H1 (cell line): ENCODE results near the gene CBL. TPM values are rescaled to one million over a fixed set of nuclear protein-coding genes. Genes with fewer than 3 reads are reported as not detected.
"Not testable (repeated sequence)": the region's sequence is repeated elsewhere in the genome, so short reads cannot be mapped to it uniquely, and the experiment has no call there.

ENCODE experiments used
- CTCF ChIA-PET: fragments of 300-600 bp; sonication (Branson Sonifier 250); formaldehyde crosslinking; loops from one replicate; lab custom pipeline; 2021; ENCODE audit not compliant: partially characterized antibody; lab: Charles Lee
- POLR2A ChIA-PET: fragments of 300-600 bp; sonication (Branson Sonifier 250); formaldehyde crosslinking; loops from one replicate; lab custom pipeline; 2021; ENCODE audit warnings: inconsistent platforms; ENCODE audit not compliant: partially characterized antibody; lab: Charles Lee
- DNase-seq, 2 experiments: peaks; one replicate each; pipeline versions ENCODE4 v3.0.0 to v3.0.0-alpha.2; 2010 to 2022; ENCODE audit warnings: low spot score in 2 of 2, low read depth in 1 of 2, mixed read lengths in 1 of 2
- FAIRE-seq: peaks from 2 replicates; lab custom pipeline; 2011; peaks lifted over from hg19 to GRCh38; lab: Jason Lieb, UNC
- H2AFZ ChIP-seq: 2 replicates; pipeline ENCODE4 v1.8.1; 2012; ENCODE audit warnings: low read length, inconsistent platforms
- H2AK5ac ChIP-seq: 2 replicates; pipeline ENCODE4 v1.6.1; 2013; ENCODE audit warnings: low read depth, low read length
- H2BK120ac ChIP-seq: replicated peaks from 2 replicates; pipeline ENCODE3; 2013; ENCODE audit warnings: low read depth, low read length, inconsistent platforms
- H2BK12ac ChIP-seq: 2 replicates; pipeline ENCODE4 v1.6.1; 2013; ENCODE audit warnings: low read depth, low read length
- H2BK15ac ChIP-seq: 2 replicates; pipeline ENCODE4 v1.6.1; 2013; ENCODE audit warnings: low read length
- H2BK20ac ChIP-seq: 2 replicates; pipeline ENCODE4 v1.6.1; 2013; ENCODE audit warnings: low read length
- H2BK5ac ChIP-seq: 2 replicates; pipeline ENCODE4 v1.6.1; 2013; ENCODE audit warnings: low read depth, low read length
- H3K14ac ChIP-seq: 2 replicates; pipeline ENCODE4 v1.6.1; 2013; ENCODE audit warnings: inconsistent platforms; ENCODE audit not compliant: insufficient read length
- H3K18ac ChIP-seq: 2 replicates; pipeline ENCODE4 v1.6.1; 2013; ENCODE audit warnings: low read length; ENCODE audit errors: extremely low read depth
- H3K23ac ChIP-seq: 2 replicates; pipeline ENCODE4 v1.6.1; 2013; ENCODE audit warnings: inconsistent platforms; ENCODE audit not compliant: insufficient read length
- H3K23me2 ChIP-seq: 2 replicates; pipeline ENCODE4 v1.6.1; 2013; ENCODE audit warnings: low read depth, low read length
- H3K27ac ChIP-seq: 2 replicates; pipeline ENCODE4 v1.6.1; 2011; ENCODE audit warnings: low read depth, low read length, inconsistent platforms
- H3K27me3 ChIP-seq, 4 experiments: replicated peaks in 1 of 4; 1 replicate in 1 of 4; 2 replicates in 3 of 4; pipeline versions ENCODE4 v1.6.1 to v1.8.1; 2011 to 2013; ENCODE audit warnings: low read length in 3 of 4, mild to moderate bottlenecking in 3 of 4, inconsistent platforms in 2 of 4, mixed read lengths in 2 of 4, moderate library complexity in 1 of 4; ENCODE audit not compliant: control insufficient read depth in 3 of 4, insufficient read depth in 3 of 4; ENCODE audit errors: extremely low read depth in 1 of 4
- H3K36me3 ChIP-seq, 4 experiments: 2 replicates each; pipeline versions ENCODE4 v1.6.1 to v1.8.1; 2011 to 2013; ENCODE audit warnings: mild to moderate bottlenecking in 4 of 4, low read length in 3 of 4, moderate library complexity in 2 of 4, control low read depth in 1 of 4, inconsistent platforms in 1 of 4; ENCODE audit not compliant: insufficient read depth in 4 of 4, control insufficient read depth in 2 of 4
- H3K4ac ChIP-seq: replicated peaks from 2 replicates; pipeline ENCODE3; 2013; ENCODE audit warnings: low read length, low read depth, mixed read lengths, inconsistent platforms; ENCODE audit not compliant: insufficient read length
- H3K4me1 ChIP-seq, 4 experiments: replicated peaks in 1 of 4; 1 replicate in 1 of 4; 2 replicates in 3 of 4; pipeline versions ENCODE4 v1.6.1 to v1.8.1; 2011 to 2013; ENCODE audit warnings: low read length in 3 of 4, inconsistent platforms in 2 of 4, mixed read lengths in 1 of 4; ENCODE audit not compliant: insufficient read depth in 4 of 4, control insufficient read depth in 3 of 4
- H3K4me2 ChIP-seq, 2 experiments: 2 replicates each; pipeline versions ENCODE4 v1.6.1 to v1.8.1; 2011 to 2013; ENCODE audit warnings: low read depth in 2 of 2, low read length in 2 of 2, control low read depth in 1 of 2, inconsistent platforms in 1 of 2, mild to moderate bottlenecking in 1 of 2; ENCODE audit not compliant: insufficient read depth in 1 of 2
- H3K4me3 ChIP-seq, 4 experiments: fragments of 200-600, 300-600 bp in 1 of 4; sonication (generic), shearing (Covaris generic), sonication (Bioruptor Twin) in 1 of 4; 2 replicates each; pipeline versions ENCODE4 v1.5.1 to v1.8.1; 2011 to 2016; ENCODE audit warnings: low read length in 4 of 4, low read depth in 3 of 4, control low read depth in 2 of 4, inconsistent platforms in 2 of 4, mild to moderate bottlenecking in 2 of 4, mixed read lengths in 1 of 4, moderate library complexity in 1 of 4; ENCODE audit not compliant: insufficient read depth in 2 of 4; ENCODE audit errors: extremely low read depth in 1 of 4
- H3K56ac ChIP-seq: replicated peaks from 2 replicates; pipeline ENCODE3; 2013; ENCODE audit warnings: low read depth, mild to moderate bottlenecking, mixed read lengths, low read length, inconsistent platforms; ENCODE audit not compliant: insufficient read length
- H3K79me1 ChIP-seq: 2 replicates; pipeline ENCODE4 v1.6.1; 2013; ENCODE audit warnings: low read depth, low read length, control low read depth
- H3K79me2 ChIP-seq, 2 experiments: 2 replicates each; pipeline versions ENCODE4 v1.6.1 to v1.8.1; 2012 to 2013; ENCODE audit warnings: low read length in 2 of 2, mild to moderate bottlenecking in 2 of 2, inconsistent platforms in 1 of 2; ENCODE audit not compliant: insufficient read depth in 2 of 2, control insufficient read depth in 1 of 2
- H3K9ac ChIP-seq, 4 experiments: replicated peaks in 1 of 4; 1 replicate in 1 of 4; 2 replicates in 3 of 4; pipeline versions ENCODE4 v1.6.1 to v1.8.1; 2011 to 2013; ENCODE audit warnings: low read depth in 3 of 4, low read length in 3 of 4, control low read depth in 2 of 4, mild to moderate bottlenecking in 2 of 4, moderate library complexity in 2 of 4, inconsistent platforms in 1 of 4; ENCODE audit errors: extremely low read depth in 1 of 4
- H3K9me3 ChIP-seq, 2 experiments: 2 replicates each; pipeline versions ENCODE4 v1.6.1 to v1.8.1; 2012 to 2013; ENCODE audit warnings: mild to moderate bottlenecking in 2 of 2, moderate library complexity in 2 of 2, control low read depth in 1 of 2, inconsistent platforms in 1 of 2, low read depth in 1 of 2, low read length in 1 of 2, mixed read lengths in 1 of 2; ENCODE audit not compliant: insufficient read depth in 2 of 2
- H4K20me1 ChIP-seq, 2 experiments: replicated peaks in 1 of 2; 2 replicates each; pipeline versions ENCODE3 to v1.8.1; 2011 to 2013; ENCODE audit warnings: inconsistent platforms in 2 of 2, low read length in 2 of 2, mild to moderate bottlenecking in 1 of 2; ENCODE audit not compliant: insufficient read depth in 2 of 2, control insufficient read depth in 1 of 2
- H4K5ac ChIP-seq: 2 replicates; pipeline ENCODE4 v1.6.1; 2013; ENCODE audit warnings: low read length, low read depth, mixed read lengths, inconsistent platforms; ENCODE audit not compliant: insufficient read length
- H4K8ac ChIP-seq: 2 replicates; pipeline ENCODE4 v1.8.0; 2013; ENCODE audit warnings: mild to moderate bottlenecking, moderate library complexity, low read length, inconsistent platforms; ENCODE audit not compliant: insufficient read depth; ENCODE audit errors: extremely low read depth
- H4K91ac ChIP-seq: replicated peaks from 2 replicates; pipeline ENCODE3; 2013; ENCODE audit warnings: low read length, mixed read lengths, inconsistent platforms; ENCODE audit not compliant: insufficient read length
- WGBS, 2 experiments: shearing (Covaris generic) in 1 of 2; methylation state at CpG; one replicate each; pipeline versions ENCODE4 v1.1.6 to v1.1.7; 2013 to 2015; ENCODE audit warnings: low lambda C conversion rate in 2 of 2, mixed read lengths in 2 of 2, inconsistent platforms in 1 of 2, low coverage in 1 of 2, missing lambda C conversion rate in 1 of 2; ENCODE audit not compliant: insufficient replicate concordance in 2 of 2, insufficient coverage in 1 of 2, insufficient read length in 1 of 2; ENCODE audit errors: extremely low coverage in 1 of 2, missing lambda C conversion rate in 1 of 2; 5-methylcytosine and 5-hydroxymethylcytosine counted together
- polyA plus RNA-seq, 7 experiments: library from polyadenylated mRNA; depleted of rRNA in 3 of 7; stranded (reverse) in 5 of 7; unstranded in 2 of 7; fragments of >200 nt in 5 of 7; fragments of 200-250 nt in 2 of 7; gene quantifications; 1 replicate in 5 of 7; 2 replicates in 1 of 7; 4 replicates in 1 of 7; pipeline versions ENCODE4 v1.2.1 to v1.2.3, GENCODE V29; 2011 to 2013; ENCODE audit warnings: missing spikeins in 2 of 7, mixed read lengths in 2 of 7
- total RNA-seq: library from RNA; stranded (reverse); fragmentation: NEBNext Ultra II Directional; extraction: Animal tissue kit (Norgen Biotek cat#: 25700); gene quantifications from 2 replicates; pipeline ENCODE4 v1.2.1, GENCODE V29; 2021

Gene CBL
- total and polyA plus RNA-seq, 2 of the 8 experiments (the other 6 are each of a cell fraction or from before 2014, with no cell fraction given): 23.1 to 57.8 TPM

DNA sequence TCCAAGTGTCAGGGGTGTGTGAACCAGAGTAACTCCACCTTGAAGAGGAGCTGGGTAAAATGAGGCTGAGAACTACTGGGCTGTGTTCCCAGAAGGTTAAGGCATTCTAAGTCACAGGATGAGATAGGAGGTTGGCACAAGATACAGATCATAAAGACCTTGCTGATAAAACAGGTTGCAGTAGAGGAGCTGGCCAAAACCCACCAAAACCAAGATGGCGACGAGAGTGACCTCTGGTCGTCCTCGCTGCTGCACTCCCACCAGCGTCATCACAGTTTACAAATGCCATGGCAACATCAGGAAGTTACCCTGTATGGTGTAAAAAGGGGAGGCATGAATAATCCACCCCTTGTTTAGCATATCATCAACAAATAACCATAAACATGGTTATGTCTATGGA lies 4.9 kb upstream of the CBL start:
- H3K36me3 ChIP-seq, H3K23ac ChIP-seq, H4K91ac ChIP-seq, POLR2A ChIA-PET, H2BK5ac ChIP-seq, H2BK12ac ChIP-seq, H3K56ac ChIP-seq, H3K79me1 ChIP-seq, FAIRE-seq, H2BK20ac ChIP-seq, H2AFZ ChIP-seq, H3K23me2 ChIP-seq, H3K79me2 ChIP-seq, H3K27me3 ChIP-seq, H2AK5ac ChIP-seq, H3K4me2 ChIP-seq, DNase-seq, H3K4me1 ChIP-seq, H3K9me3 ChIP-seq, H3K18ac ChIP-seq, H3K14ac ChIP-seq, H3K9ac ChIP-seq, H3K4ac ChIP-seq, H3K27ac ChIP-seq, H4K20me1 ChIP-seq, H2BK120ac ChIP-seq, H3K4me3 ChIP-seq, H2BK15ac ChIP-seq, H4K8ac ChIP-seq, H4K5ac ChIP-seq: not testable (repeated sequence)
- 89% methylated on average over 5 of the region's 5 CpGs; no CpG with 5 or more reads in 1 of the 2 experiments for WGBS, 2 experiments
- CTCF ChIA-PET: interaction anchor here (1.4 to 20.1 kb wide), 2 partner anchors 51 to 83 kb away, joined by 4 to 367 read pairs; partner anchors contain the start of gene ABCG4
